Progenitor cell of endocrine pancreas (in vitro differentiated cells): ENCODE measurements around the gene GBP4. TPM values are rescaled to one million over a fixed set of nuclear protein-coding genes. Genes with fewer than 3 reads are reported as not detected.

Source experiments
- DNase-seq: peaks from one replicate; pipeline ENCODE4 v3.0.0; 2021; ENCODE audit warnings: low spot score; ENCODE audit not compliant: unreplicated experiment
- H3K27ac Mint-ChIP-seq: 2 replicates; pipeline ENCODE4 v1.8.0; 2021; ENCODE audit warnings: mild to moderate bottlenecking, moderate library complexity, mixed read lengths
- H3K27me3 Mint-ChIP-seq: 2 replicates; pipeline ENCODE4 v1.8.0; 2021; ENCODE audit warnings: mixed read lengths
- H3K36me3 Mint-ChIP-seq: 2 replicates; pipeline ENCODE4 v1.8.0; 2022; ENCODE audit warnings: mixed read lengths; ENCODE audit not compliant: insufficient read depth
- H3K4me1 Mint-ChIP-seq: 2 replicates; pipeline ENCODE4 v1.8.0; 2021; ENCODE audit warnings: low read depth, mixed read lengths
- H3K4me3 Mint-ChIP-seq: 2 replicates; pipeline ENCODE4 v1.8.0; 2021; ENCODE audit warnings: low read depth, mild to moderate bottlenecking, moderate library complexity, mixed read lengths
- H3K9me3 Mint-ChIP-seq: 2 replicates; pipeline ENCODE4 v1.8.0; 2021; ENCODE audit warnings: low read depth, mixed read lengths
- CTCF ChIP-seq: fragments of 200-600 bp; sonication (generic); IDR thresholded peaks from one replicate; pipeline ENCODE4 v1.5.0; 2021; ENCODE audit warnings: antibody characterized with exemption, mild to moderate bottlenecking; ENCODE audit not compliant: unreplicated experiment
- total RNA-seq: library from RNA; stranded (reverse); gene quantifications from 2 replicates; pipeline ENCODE4 v1.2.1, GENCODE V29; 2021

GBP4 gene
- total RNA-seq, 1 donor from 2014 or later = 0.14 TPM

- no peak for DNase-seq
- H3K27ac Mint-ChIP-seq = no peak overlapping the region
- TF ChIP-seq CTCF = no peak
- peaks cover 4% of the 10 kb centered on the region for H3K4me1 Mint-ChIP-seq
- no peak overlapping the region for H3K4me3 Mint-ChIP-seq
- no peaks in the 10 kb centered on the region for H3K36me3 Mint-ChIP-seq
- H3K9me3 Mint-ChIP-seq = peaks cover 4% of the 10 kb centered on the region
- H3K27me3 Mint-ChIP-seq = no peaks in the 10 kb centered on the region
These were observed 19.4 kb downstream of the GBP4 start for GRCh38 chr1:89179343-89179742.

GRCh38 chr1:89176971-89177370 lies 21.8 kb downstream of the GBP4 start:
- no peaks in the 10 kb centered on the region for H3K36me3 Mint-ChIP-seq
- no peaks in the 10 kb centered on the region for H3K27me3 Mint-ChIP-seq
- H3K9me3 Mint-ChIP-seq = no peaks in the 10 kb centered on the region
- no peak overlapping the region for H3K27ac Mint-ChIP-seq
- DNase-seq = no peak
- H3K4me3 Mint-ChIP-seq = no peak overlapping the region
- no peak for TF ChIP-seq CTCF
- peaks cover 4% of the 10 kb centered on the region for H3K4me1 Mint-ChIP-seq

- DNase-seq = no peak
- H3K4me3 Mint-ChIP-seq = no peak within 1 kb of the TSS
- H3K36me3 Mint-ChIP-seq = no peaks in the 10 kb centered on the region
- H3K4me1 Mint-ChIP-seq = peaks cover 4% of the 10 kb centered on the region
- no peaks in the 10 kb centered on the region for H3K9me3 Mint-ChIP-seq
- no peaks in the 10 kb centered on the region for H3K27me3 Mint-ChIP-seq
- no peak within 1 kb of the TSS for H3K27ac Mint-ChIP-seq
- TF ChIP-seq CTCF = no peak
These were observed 23.0 kb downstream of the GBP4 start, which contains the start of gene GBP7 for GRCh38 chr1:89175601-89176256. Gene GBP7, minus strand, starts transcription at chr1:89176003. Its CDS starts 4,068 bp downstream, at chr1:89171935.

DNA sequence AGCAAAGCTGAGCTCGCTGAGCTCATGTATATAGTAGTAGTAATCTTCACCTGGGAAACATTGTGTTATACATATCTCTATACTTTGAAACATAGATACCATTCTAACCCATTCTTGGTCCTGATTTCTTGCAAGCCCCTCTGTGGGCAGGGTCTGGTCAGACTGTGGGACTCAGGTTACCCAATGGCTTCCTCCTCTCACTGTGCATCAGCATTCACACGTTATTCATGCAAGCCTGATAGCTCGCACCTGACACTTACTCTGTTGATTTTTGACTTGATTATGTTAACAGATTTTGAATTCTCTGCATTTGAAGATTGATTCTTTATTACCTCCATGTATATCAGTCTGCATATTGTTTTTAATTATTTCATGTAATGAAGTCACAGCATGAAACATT lies 24.3 kb downstream of the GBP4 start:
- no peak for TF ChIP-seq CTCF
- Mint-ChIP-seq H3K4me1 (peaks cover 4% of the 10 kb centered on the region), H3K27ac (no peak overlapping the region), H3K36me3 (no peaks in the 10 kb centered on the region), H3K27me3 (no peaks in the 10 kb centered on the region), H3K9me3 (no peaks in the 10 kb centered on the region), H3K4me3 (no peak overlapping the region)
- no peak for DNase-seq

- Mint-ChIP-seq H3K36me3 (no peaks in the 10 kb centered on the region), H3K27me3 (no peaks in the 10 kb centered on the region), H3K9me3 (no peaks in the 10 kb centered on the region), H3K27ac (no peak overlapping the region), H3K4me1 (peaks cover 4% of the 10 kb centered on the region), H3K4me3 (no peak overlapping the region)
- DNase-seq = no peak
- TF ChIP-seq CTCF = no peak
These were observed 26.1 kb downstream of the GBP4 start for GRCh38 chr1:89172468-89173143.
